SK-MEL-5 (cell line): Measurements from ENCODE around the gene ARL13A. TPM values are rescaled to one million over a fixed set of nuclear protein-coding genes. Genes with fewer than 3 reads are reported as not detected.
"Not testable (repeated sequence)": the region's sequence is repeated elsewhere in the genome, so short reads cannot be mapped to it uniquely, and the experiment has no call there.

Experiments
- DNase-seq: peaks from one replicate; pipeline ENCODE4 v3.0.0-alpha.2; 2016; ENCODE audit warnings: low read depth, low spot score
- in situ Hi-C: cut with HindIII; loops from 2 replicates; pipeline ENCODE4 v1.10.0; 2016; ENCODE audit warnings: low sequenced_read_pairs, high pct_unique_total_duplicates, low pct_unique_long_range_greater_than_20kb
- total RNA-seq: library from RNA; depleted of rRNA; stranded (reverse); fragments of >200 nt; shearing (Covaris generic); gene quantifications from 2 replicates; pipeline ENCODE4 v1.2.3, GENCODE V29; 2014

Gene ARL13A
- total RNA-seq, 1 experiment from 2014 or later: not detected

DNA sequence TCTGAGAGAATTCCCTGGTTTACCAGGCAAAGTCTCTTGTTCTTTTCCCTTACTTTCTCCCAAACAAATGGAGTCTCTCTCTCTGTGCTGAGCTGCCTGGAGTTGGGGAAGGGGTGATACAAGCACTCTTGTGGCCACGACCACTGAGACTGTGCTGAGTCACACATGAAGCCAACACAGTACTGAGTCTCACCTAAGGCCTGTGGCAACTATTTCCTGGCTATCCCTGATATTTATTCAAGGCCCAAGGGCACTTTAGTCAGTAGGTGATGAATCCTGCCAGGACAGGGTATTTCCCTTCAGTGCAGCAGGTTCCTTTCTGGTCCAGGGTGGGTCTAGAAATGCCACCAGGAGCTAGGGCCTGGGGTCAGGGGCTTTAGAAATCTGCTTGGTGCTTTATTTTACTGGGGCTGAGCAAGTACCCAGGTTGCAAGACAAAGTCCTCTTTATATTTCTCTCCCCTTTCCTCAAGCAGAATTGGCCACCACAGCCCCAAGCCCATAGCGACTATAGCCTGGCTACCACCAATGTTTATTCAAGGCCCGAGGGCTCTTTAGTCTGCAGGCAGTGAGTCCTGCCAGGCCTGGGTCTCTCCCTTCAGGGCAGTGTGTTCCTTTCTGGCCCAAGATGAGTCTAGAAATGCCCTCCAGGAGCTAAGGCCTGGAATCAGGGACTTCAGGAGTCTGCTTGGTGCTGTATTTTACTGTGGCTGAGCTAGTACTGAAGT lies 10.5 kb downstream of the ARL13A start:
- no peak for DNase-seq
- in situ Hi-C loops: no loop called here

DNA sequence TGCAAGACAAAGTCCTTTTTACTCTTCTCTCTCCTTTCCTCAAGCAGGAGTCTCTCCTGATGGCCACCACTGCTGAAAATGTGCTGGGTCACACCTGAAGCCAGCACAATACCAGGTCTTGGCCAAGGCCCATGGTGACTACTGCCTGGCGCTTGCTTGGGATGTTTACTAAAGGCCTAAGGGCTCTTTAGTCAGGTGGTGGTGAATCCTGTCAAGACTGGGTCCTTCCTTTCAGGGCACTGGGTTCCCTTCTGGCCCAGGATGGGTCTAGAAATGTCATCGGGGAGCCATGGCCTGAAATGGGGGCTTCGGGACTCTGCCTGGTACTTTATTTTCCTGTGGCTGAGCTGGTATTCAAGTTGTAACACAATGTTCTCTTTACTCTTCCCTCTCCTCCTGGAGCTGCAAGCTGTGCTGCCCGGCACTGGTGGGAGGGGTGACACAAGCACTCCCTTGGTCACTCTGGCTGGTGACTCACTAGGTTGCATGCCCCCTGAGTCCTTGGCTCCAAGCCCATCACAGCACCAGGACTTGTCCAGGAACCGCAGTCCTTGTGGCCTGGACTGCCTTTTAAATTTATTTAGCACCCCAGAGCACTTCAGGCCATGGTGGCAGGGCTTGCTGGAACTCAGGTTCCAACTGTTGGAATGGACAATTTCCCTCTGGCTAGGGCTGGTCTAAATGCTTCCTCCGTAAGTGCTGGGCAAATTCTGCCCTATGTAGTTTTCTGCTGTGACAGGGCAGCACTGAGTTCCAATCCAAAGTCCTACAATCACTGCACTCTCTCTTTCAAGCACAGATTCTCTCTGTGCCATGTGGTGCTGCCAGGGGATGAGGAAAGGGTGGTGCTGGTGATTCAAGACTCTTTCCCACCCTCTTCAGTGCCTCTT lies 11.3 kb downstream of the ARL13A start:
- DNase-seq: no peak
- in situ Hi-C loops: no loop called here

DNA sequence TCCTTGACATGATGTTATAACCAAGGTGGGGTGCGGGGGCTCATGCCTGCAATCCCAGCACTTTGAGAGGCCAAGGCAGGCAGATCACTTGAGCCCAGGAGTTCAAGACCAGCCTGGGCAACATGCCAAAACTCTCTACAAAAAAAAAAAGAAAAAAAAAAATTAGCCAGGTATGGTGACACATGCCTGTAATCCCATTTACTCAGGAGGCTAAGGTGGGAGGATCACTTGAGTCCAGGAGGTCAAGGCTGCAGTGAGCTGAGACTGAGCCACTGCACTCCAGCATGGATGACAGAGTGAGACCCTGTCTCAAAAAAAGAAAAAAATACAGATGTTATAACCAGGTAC lies 12.0 kb downstream of the ARL13A start:
- DNase-seq, in situ Hi-C loops: not testable (repeated sequence)

DNA sequence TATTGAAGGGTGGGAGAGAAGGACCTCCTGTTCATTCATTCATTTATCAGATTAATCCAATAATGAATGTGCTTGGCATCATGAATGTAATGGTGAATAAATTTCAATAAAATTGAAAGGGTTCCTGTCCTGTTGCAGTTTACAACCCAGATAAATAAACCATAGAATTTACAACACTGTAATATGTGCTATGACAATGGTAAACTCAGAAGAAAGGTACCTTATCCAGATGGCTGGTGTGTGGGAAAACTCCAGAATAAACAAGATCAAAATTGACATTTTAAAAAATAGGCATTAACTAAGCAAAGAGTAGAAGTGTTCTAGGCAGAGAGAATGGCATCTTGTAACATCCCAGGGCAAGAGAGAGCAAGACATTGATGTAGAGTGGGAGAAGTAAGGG lies 15.3 kb downstream of the ARL13A start:
- in situ Hi-C loops: no loop called here
- DNase-seq: no peak

DNA sequence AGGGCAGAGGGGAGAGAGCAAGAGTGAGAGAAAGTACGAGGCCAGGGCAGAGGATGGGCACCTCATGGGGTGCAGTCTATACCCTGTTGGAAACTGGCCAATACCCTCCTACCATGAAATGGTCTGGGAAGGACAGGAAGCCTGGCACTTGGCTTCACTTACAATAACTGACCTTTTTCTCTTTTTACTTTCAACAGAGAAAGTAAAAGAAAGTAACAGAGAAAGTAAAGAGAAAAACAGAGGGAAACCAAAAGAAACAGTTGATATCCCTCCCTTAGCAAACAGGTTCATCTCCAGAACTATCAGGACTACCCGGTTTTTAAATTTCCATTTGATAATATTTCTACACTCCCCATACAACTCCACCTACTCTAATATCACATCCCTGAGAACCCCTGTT lies 20.6 kb downstream of the ARL13A start:
- in situ Hi-C loops: no loop called here
- DNase-seq: no peak

DNA sequence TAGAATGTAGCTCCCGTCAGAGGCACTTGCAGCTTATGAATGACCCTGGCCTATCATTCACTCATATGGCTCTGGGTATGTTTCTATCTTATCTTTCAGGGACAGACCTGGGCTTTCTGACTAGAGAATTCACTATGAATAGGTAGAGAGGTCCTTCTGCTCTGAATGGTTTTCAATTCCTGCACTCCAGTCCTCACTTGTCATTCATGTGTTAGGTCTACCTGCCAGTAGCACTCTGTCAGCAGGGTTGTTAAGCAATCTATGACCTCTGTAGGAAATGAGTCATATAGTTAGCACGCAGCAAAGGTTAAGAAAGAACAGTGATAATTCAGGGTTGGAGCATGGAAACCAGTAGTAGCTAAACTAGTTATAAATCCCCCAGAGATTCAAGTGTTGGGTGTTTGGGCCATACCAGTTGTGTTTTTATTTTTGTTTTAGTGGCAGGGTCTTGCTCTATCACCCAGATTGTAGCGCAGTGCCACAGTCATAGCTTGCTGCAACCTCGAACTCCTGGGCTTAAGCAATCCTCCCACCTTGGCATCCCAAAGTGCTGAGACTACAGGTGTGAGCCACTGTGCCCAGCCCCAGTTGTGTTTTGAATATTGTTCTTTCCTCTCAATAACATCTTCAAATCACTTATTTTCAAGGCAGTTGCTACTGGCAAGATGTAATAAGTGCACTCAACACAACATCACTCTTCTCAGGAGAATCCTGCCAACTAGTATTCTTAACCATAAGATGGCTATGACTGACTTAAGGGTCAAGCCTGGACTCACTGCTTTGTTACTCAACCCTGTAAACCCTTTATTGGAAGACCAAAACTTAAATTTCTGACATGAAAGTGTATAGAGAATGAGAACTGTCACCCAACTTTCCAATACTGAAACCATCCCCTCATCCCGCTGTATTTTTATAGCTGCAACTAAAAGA lies 25.1 kb downstream of the ARL13A start:
- in situ Hi-C loops: no loop called here
- DNase-seq: peak; percentile 29

DNA sequence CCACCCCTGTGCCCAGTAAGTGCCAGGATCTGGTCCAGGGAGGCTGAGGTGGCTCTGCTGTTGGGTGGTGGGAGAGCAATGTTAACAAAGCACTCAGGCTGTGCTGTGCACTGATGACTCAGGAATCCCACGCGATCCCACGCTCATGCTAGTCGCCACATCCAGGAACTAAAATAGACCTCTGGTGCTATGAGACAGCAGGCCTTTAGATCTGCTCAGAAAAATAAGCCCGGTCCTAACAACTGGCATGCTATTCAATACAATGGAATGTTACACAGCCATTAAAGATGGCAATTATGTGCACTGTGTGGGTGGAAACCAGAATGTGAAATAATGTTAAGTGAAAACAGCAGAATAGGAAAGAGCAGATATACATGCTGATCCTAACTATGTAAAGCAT lies 26.0 kb downstream of the ARL13A start:
- DNase-seq: peak; percentile 43
- in situ Hi-C loops: no loop called here

DNA sequence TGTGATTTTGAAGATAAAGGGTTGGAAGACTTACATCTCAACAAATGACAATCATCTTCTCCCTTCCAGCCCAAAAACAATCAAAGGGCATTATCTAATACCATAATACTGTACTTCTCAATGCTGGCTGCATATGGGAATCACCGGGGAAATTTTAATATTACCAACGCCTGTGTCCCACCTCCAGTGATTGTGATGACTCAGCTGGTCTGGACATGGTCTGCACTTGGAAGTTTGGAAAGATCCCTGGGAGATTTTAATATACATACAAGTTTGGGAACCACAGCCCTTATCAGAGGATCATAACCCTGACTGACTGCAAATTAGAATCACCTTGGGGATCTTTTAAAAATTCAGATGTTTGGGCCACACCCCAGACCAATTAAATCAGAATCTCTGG lies 29.9 kb downstream of the ARL13A start:
- DNase-seq: no peak
- in situ Hi-C loops: no loop called here

DNA sequence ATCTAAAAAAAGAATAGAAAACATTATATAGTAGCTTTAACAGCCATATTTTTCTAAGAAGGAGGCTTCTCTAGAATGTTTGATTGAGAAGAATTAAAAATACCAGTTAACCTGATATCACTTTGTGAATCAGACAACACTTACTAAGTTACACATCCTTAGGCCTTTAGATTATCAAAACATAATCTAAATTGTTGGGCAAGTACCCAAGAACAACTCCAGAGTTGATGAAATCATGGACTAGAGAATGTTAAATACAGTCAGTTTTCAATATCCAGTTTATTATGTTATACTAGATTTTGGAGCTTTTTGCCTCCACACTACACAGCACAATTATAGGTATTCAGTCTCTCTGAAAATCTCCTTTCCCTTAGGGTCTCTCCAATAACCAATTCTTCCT lies 39.6 kb downstream of the ARL13A start:
- DNase-seq: no peak
- in situ Hi-C loops: no loop called here

DNA sequence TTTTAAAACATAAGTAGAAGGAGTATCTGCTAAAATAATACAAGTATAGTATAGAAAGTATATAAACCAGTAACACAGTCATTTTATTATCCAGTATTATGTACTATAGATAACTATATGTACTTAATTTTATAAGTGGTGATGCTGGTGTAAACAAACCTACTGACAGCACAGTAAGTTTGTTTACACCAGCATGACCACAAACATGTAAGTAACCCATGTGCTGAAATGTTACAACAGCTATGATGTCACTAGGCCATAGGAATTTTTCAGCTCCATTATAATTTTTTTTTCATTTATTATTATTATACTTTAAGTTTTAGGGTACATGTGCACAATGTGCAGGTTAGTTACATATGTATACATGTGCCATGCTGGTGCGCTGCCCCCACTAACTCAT lies 42.5 kb downstream of the ARL13A start:
- in situ Hi-C loops, DNase-seq: not testable (repeated sequence)

DNA sequence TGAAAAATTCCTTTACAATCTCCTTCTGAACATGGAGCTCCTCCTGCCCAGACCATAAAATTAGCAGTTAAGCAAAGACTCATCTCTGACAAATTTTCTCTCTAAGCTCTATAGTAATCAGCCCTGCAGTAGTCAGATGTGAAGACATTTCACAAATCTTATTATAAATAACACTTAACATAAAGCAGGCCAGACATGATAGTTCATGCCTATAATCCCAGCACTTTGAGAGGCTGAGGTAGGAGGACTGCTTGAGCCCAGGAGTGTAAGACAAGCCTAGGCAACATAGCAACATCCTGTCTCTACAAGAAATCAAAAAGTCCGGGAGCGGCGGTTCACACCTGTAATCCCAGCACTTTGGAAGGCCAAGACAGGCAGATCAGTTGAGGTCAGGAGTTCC lies 52.5 kb downstream of the ARL13A start:
- in situ Hi-C loops: no loop called here
- DNase-seq: no peak

DNA sequence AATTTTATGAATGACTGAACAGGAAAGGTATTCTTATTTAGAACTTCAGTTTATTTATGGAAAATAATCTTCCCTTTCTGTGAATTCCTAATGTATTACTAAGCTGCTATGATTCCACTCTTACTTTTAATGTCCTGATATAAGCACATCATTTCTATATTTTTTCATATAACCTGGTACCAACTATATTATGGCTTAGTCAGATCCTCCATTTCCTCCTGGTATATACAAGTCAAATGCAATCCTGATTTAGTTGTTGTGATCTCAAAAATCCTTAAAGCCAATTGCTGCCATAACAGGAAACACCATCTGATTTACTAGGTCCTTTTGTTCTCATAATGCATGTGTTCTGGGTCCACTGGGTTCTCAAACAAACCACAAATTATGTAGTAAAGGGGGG lies 55.6 kb downstream of the ARL13A start:
- in situ Hi-C loops: no loop called here
- no peak for DNase-seq

DNA sequence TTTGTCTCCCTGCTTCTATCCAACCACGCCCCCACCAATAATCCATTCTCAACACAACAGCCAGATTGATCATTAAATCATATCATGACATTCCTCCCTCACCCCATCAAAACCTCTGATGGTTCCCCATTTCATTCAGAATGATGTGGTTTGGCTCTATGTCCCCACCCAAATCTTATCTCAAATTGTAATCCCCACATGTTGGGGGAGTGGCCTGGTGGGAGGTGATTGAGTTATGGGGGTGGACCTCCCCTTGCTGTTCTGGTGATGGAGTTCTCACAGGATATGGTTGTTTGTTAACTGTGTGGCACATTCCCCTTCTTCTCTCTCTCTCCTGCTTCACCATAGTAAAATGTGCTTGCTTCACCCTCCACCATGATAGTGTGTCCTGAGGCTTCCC lies 59.1 kb downstream of the ARL13A start:
- no peak for DNase-seq
- in situ Hi-C loops: no loop called here

DNA sequence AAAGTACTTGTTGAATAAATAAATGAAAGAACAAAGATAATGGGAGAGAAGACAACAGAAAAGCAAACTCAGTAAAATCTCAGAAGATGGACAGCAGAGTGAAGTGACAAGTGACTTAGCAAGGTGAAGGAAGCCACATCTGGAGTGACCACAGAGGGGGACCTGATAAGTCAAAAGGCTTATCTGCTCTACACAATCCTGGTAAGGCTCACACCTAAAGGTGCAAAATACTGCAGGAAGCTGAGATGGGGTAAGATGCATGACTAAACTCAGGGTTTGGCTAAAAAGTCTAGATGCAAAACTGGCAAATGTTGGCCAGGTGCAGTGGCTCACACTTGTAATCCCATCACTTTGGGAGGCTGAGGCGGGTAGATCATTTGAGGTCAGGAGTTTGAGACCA lies 60.2 kb downstream of the ARL13A start:
- in situ Hi-C loops: no loop called here
- DNase-seq: no peak

DNA sequence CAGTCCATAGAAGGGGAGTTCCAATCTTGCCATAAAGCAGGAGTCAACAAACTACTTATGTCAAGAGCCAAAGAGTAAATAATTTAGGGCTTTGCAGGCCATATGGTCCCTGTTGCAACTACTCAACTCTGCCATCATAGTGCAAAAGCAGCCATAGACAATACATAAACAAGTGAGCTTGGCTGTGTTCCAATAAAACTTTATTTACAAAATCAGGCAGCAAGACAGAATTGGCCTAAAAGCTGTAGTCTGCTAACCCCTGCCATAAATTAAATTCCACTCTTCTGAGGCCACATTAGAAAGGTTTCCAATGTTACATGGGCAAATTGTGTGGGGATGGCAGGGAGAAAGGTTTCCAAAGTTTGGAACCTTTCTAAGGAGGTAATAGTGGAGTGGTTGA lies 67.7 kb downstream of the ARL13A start:
- no peak for DNase-seq
- in situ Hi-C loops: no loop called here

DNA sequence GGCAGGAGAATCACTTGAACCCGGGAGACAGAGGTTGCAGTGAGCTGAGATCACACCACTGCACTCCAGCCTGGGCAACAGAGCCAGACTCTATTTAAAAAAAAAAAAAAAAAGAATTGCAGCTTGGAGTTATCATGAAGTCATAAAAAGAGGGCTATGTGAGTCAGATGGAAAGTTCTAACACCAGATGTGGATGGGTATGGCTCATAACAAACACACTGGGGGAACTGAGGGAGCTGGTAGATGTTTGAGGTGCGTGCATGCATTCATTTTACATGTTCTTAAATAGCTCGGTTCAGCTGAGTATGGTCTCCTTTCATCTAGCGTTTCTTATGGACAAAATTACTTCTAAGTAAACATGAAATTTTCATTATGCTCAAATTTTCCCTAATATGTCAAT lies 70.7 kb downstream of the ARL13A start:
- no peak for DNase-seq
- in situ Hi-C loops: no loop called here
